LNCAP (cell line): ENCODE data around the gene CAMTA1.

Source experiments
- TF ChIP-seq, protein P1 (sequence below): fragments of 450-650 bp; IDR thresholded peaks from 2 replicates; pipeline ENCODE4 v1.5.1; 2017; ENCODE audit warnings: mild to moderate bottlenecking

CAMTA1 gene

DNA sequence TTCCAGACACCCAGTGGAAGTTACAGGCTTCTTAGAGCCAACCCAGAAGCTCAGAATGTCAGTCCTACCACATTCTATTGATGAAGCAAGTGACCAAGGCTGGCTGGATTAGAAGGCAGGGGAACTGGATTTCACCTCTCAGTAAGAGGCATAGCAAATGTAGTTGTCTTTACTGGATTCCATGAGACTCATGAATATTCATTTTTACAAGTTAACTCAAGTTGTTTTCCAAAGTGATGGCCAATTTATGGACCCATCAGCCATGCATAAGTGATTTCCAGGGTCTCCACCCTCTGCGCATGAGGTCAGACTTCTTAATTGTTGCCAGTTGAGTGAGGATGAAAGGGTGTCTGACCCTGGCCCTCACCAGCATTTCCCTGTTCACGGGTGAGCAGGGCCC, 559.0 kb downstream of the CAMTA1 start:
- TF ChIP-seq, protein P1, sequence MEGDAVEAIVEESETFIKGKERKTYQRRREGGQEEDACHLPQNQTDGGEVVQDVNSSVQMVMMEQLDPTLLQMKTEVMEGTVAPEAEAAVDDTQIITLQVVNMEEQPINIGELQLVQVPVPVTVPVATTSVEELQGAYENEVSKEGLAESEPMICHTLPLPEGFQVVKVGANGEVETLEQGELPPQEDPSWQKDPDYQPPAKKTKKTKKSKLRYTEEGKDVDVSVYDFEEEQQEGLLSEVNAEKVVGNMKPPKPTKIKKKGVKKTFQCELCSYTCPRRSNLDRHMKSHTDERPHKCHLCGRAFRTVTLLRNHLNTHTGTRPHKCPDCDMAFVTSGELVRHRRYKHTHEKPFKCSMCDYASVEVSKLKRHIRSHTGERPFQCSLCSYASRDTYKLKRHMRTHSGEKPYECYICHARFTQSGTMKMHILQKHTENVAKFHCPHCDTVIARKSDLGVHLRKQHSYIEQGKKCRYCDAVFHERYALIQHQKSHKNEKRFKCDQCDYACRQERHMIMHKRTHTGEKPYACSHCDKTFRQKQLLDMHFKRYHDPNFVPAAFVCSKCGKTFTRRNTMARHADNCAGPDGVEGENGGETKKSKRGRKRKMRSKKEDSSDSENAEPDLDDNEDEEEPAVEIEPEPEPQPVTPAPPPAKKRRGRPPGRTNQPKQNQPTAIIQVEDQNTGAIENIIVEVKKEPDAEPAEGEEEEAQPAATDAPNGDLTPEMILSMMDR: no peak

DNA sequence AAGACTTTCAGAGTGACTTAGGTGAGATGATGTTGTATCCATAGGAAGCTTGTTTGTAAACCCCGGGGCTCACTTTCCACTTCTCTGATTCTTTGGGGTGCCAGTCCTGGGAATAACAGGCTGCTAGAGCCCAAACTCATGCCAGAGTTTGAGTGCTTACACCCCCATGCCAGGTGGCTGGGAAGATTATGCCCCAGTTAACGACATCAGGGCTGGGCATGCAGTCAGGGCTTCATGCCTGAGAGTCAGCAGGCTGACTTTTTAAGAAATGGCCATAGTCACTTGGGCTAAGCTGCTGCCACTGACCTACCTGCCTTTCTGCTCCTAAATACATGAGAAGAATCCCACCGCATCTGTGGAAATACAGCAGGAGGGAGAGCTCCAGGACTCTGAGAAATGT, 560.3 kb downstream of the CAMTA1 start:
- TF ChIP-seq, protein P1: no peak

DNA sequence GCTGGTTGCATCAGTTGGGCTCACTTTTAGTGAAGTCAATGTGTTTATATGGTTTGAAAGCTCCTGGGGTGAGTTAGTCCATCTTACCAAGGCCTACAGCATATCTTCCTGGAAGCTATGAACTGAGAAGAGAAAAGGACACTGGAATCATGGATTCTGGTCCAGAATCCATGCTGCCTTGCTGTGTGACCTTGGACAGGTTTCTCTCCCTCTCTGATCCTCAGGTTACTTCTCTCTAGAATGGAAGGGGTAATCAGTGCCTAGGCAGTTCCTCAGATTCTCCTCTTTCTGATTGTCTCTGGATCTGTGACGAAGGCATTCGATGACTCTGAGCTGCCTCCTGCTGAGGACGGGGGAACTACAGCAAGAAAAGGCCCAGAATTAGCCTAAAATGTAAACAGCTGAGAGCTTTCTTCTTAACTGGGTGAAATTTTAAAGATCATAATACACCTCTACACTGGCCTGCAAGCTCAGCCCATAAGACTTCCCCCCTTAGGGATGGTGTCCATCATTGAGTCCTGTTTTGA, 560.9 kb downstream of the CAMTA1 start:
- TF ChIP-seq, protein P1: no peak

DNA sequence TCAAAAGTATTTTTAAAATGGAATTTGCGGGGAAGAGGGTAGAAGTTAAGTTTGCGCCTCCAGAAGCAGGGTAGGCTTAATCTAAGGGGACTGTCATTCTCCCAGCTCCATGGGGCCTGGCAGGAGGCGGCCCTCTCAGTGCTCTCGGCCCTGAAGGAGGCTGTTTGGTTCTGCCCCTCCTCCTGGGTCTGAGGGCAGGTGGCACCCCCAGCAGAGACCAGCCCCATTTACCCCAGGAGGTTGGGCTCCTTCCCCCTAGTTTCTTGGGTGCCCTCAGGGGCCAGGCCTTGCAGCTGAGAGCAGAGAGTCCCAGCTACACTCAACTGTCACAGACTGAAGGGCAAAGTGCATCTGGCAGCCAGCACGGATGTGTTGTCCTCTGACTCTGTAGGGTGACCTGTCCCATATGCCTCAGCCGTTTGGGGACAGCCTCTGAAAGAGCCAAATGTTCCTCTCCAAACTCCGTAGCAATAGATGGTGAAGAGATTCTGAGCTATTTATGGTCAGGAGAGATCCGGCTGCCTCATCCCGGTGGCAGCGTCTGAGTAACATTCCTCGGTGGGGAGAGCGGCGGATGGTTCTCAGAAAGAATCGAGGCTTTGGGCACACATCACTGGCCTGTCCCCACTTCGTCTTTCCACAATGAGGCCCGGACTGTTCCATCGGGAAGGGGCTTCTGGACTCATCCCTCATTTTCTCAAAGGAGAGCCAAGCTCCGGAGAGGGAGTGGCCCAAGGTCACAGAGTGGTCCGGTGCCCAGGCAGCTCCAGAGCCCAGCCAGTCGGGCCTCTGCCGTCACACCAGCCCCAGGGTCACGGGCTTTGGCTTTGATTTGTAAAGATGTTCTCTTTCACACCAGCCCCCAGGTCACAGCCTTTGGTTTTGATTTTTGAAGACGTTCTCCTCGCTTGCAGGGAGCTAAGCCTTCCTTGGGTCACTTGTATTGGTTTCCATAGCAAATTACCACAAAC, 561.6 kb downstream of the CAMTA1 start:
- TF ChIP-seq, protein P1: no peak

DNA sequence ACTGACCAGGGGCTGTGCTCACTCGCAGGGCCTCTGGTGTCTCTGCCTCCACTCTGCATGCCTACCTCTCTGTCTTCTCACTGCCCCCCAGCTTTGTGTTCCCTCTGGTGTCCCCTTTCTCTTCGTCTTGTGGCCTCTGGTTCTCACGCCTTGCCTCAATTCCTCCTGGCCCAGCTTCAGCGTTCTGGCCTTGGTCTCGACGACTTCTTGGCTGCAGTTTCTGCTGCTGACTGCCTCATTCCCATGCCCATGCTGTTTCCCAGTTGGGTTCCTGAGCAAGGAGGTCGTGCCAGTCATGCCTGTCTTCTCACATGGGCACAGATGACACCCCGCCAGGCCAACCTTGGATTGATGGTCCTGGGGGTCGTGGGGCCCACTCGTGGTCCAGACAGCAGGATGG, 562.8 kb downstream of the CAMTA1 start:
- TF ChIP-seq, protein P1: no peak

DNA sequence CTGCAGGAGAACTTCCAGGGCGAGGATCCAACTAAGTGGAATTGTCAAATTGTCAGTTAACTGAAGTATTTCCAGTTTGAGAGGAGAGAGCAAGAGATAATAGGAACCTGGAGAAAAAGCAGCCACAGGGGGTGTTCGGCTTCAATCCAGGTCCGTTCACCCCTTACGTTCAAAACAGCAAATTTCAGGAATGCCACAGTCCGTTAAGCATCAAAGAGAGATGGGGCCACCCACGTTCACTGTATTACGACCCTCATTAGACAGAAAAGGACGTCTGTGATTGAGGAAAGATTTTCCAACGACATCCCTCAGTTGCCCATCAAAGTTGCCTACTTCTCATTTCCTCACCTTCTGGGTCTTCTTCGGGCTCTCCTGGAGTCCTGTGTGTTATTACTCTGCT, 563.3 kb downstream of the CAMTA1 start:
- TF ChIP-seq, protein P1: no peak

DNA sequence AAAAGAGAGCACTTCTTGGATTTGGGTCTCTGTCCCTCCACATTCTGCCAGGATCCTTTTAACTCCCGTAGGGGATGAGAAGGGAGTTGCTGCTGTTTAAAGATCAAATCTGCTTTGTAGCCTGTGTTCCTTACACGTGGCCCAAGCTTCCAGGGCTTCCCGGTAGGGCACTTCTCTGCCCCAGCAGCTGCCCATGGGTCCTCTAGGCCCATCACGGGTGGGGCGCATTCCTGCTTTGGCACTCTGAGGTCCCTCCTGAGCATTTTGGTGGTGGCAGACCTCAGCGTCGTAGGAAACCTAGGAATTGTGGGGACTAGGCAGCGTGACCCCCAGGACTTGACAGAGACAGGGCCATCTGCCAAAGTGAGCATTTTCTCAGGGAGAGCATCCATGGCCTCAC, 565.5 kb downstream of the CAMTA1 start:
- TF ChIP-seq, protein P1: no peak
